GM19463 (cell line): ENCODE measurements around the gene KCTD13.
A peak's percentile ranks its signal among the peaks of the same experiment; 100 is the strongest.
"Not testable (repeated sequence)": the region's sequence is repeated elsewhere in the genome, so short reads cannot be mapped to it uniquely, and the experiment has no call there.

Source experiments
- ATAC-seq: cut with Tn5 transposase; IDR thresholded peaks from one replicate; pipeline ENCODE4 v1.9.1; 2021; ENCODE audit warnings: mild to moderate bottlenecking, moderate library complexity; ENCODE audit not compliant: unreplicated experiment

Gene KCTD13

DNA sequence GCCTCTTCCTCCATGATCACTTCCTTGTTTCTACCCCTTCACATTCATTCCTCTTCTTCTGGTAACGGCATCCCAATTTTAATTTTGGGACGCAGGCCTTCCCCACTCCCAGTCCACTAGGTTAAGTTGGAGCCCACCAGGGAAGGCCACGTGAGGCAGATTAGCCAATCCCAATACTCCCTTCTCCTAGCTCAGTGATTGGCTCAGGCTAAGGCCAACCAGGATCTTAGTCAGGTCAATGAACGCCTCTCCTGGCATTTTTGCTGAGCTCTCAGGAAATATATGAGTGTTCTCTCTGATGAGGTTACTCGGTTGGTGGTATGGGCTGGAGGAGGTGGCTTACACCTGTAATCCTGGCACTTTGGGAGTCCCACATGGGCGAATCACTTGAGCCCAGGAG is 42.0 kb downstream of the KCTD13 start:
- ATAC-seq: no peak

DNA sequence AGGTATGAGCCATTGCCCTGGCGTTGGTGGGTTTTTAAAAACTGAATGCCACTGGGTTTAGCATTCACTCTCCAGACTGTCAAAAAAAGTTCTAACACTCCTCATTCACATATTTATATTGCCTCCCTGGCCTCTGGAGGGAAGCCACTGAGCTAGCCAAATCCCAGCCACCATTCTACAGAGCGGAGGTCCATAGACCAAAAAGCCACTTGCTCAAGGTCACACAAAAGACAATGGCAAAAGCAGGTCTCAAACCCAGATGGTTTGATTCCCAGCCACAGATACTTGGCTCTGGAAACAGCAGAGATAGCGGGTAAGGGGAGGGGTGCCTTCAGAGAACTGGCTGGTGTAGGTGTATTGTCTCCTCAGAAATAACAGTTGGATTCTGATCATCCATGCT is 45.0 kb downstream of the KCTD13 start:
- no peak for ATAC-seq

DNA sequence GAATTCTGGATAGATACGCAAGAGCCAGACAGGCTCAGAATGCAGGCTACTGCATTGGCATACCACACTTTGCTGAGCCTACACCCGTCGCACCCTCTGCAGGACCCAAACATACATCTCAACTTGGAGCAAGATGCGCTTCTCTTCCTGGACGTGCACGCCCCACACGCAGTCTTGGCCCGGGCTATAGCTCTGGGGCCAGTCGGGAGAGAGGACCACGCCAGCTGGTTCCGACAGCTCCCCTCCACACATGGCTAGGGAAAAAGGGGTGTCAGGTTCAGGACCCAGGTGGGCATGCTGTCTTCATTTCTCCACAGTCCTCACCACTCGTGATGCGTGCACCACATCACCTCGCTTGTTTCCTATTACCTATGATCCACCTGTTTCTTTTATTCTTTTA is 47.9 kb downstream of the KCTD13 start:
- no peak for ATAC-seq

DNA sequence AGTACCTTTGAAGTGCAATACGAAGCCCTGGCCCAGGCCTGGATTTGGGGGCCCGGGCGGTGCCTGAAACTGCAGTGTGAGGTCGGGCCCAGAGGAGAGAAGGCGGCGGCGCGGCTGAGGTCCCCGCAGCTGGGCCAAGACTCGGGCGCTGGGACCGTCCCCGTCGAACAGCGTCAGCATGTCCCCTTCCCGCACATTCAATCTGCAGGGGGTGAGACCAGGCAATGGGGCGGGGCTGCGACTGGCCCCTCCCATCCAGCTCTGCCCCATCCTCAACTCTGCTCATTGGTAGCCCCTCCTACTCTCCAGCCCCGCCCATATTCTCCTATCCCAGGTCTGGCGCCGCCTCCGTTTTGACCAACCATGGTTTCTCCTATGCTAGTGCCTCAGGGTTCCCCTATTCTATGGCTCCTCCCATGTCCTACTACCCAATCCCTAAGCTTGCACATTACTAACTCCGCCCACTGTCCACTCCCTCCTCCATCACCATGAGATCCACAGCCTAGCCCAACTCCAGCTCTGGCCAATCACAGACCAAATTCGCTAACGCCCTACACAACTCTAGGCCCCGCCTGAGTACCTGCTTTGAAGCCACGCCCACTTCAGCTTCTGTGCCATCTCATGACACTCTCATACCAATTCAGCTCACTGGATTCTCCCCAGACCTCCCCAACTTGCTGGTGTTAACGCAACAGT is 48.6 kb downstream of the KCTD13 start:
- no peak for ATAC-seq

DNA sequence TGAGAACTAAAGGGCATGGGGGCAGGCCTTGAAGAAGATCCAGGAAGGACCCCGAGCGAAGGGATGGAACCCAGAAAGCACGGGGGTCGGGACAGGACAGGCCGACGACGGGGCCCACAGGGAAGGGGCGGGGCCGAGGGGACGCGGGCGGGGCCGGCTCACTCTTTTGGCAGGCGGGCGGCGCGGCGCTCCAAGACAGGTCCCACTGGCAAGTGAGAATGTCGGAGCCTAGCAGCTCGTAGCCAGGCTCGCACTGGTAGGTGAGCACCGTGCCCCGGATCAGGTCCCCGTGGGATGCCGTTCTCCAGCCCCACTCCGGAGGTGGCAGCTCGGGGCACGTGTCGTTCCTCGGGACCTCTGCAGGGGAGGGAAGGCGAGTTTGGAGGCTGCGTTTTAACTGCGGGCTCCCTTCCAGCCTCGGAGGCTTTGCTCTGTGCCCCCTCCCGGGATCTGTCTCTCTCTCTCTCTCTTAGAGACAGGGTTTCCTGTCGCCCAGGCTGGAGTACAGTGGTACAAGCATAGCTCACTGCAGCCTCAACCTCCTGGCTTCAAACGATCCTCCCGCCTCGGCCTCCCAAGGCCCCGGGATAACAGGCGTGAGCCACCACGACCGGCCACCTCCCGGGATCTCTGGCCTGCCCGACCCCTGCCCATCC is 49.3 kb downstream of the KCTD13 start:
- ATAC-seq: no peak

DNA sequence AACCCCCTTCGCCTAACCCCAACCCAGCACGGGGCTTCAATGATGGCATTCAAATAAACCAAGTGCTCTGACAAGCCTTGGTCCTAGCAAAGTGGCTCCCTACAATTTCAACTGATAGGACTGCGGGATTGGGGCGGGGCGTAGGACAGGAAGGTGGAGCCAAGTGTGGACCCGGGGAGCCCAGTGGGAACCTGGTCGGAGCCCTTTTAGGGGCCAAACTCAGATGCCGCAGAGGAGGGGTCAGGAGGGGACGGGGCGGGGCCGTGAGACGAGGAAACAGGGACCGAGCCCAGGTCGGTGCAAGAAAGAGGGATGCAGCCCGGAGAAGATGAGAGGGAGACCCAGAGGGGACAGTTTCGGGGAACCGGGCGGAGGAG is 49.8 kb downstream of the KCTD13 start:
- ATAC-seq: no peak

DNA sequence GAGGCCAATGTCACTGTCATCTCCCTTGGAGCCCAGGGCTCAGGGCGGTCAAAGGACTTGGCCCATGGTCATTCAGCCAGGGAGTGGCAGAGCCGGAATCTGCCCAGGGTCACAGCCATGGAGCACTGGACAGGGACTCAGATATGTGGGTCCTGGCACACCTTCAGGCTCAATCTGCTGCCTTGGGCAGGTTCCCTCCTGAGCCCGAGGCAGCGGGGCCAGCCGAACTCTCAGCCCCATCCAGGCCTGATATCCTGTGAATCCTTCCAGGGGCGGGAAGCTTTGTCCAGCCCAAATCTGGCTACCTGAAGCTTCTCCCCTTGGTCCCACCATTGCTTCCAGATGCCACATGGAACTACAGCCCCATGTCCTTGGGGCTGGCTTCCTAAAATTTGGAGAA is 50.8 kb downstream of the KCTD13 start:
- no peak for ATAC-seq

DNA sequence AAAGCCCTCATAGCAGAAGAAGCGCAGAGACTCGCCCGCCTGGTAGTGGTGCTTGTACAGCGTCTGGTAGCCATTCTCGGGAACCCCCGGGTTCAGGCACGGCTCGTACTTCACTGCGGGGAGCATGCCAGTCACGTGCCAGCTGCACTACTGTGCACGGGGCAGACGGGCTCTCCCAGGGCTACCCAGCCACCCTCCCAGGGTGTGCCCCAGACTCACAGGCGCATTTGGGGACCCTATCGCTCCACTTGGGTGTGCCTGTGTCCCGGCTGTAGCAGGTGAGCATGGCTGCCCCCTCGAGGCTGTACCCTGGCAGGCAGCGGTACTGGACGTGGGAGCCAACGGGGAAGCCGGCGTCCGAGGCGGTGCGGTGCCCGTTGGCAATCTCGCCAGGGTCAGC is 52.7 kb downstream of the KCTD13 start:
- ATAC-seq: no peak

DNA sequence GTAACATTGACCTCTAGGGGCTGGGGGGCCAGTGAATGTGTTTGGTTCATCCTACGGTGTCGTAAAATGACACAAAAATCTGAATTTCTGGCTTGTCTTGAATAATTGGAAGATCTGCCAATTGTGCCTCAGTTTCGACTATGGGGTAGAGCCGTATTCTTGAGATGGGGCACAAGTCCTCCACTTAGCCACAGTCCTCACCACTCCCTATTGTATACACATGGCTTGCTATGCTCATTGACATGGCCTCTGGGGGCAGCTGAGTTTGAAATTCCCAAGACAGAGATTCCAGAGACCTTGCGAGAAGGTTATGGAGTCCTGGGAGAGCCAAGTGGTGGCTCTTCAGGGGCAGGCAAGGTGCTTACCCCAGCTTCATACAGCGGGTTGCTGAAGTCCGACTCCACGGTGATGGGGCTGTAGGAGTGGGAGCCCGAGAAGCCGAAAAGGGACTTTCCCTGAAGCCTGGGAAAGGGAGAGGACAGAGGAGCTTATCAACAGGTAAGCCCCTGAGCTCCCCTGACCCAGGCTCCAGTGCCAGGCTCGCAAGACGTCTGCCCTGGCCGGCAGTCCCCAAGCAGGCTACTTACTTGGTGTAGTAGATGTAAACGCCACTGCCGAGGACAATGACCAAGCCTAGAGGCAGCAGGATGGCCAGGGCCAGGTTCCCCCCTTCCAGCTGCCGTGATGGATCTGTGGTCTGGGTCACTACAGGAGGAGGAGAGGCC is 54.0 kb downstream of the KCTD13 start:
- ATAC-seq: no peak

DNA sequence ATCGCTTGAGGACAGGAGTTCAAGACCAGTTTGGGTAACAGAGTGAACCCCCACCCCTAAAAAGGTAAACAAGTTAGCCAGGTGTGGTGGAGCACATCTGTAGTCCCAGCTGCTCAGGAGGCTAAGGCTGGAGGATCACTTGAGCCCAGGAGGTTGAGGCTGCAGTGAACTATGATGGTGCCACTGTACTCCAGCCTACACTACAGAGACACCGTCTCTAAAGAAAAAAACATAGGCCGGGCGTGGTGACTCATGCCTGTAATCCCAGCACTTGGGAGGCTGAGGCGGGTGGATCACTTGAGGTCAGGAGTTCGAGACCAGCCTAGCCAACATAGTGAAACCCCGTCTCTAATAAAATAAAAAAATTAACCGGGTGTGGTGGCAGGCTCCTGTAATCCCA is 57.0 kb downstream of the KCTD13 start:
- not testable (repeated sequence) for ATAC-seq

DNA sequence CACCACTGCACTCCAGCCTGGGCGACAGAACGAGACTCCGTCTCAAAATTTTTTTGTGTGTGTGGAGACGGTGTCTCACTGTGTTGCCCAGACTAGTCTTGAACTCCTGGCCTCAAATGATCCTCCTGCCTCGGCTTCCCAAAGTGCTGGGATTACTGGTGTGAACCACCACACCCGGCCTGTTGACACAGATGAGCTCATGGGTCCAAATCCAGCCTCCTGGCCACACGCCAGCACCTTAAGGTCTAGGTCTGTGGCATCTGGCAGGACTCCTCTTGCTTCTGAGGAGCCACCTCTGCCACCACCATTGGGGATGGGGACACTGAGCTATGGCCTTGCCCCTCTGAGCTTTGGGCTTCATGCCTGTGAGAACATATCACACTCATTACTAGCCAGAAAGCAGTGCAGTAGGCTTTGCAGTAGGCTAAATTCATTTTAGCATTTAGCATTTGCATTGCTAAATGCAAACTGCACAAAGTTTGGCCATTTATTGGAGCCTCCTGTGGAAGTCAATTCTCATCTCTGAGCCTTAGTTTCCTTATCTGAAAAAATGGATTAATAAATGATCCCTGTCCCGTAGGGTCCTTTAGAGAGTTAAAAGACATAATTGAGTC is 57.5 kb downstream of the KCTD13 start:
- ATAC-seq: no peak

DNA sequence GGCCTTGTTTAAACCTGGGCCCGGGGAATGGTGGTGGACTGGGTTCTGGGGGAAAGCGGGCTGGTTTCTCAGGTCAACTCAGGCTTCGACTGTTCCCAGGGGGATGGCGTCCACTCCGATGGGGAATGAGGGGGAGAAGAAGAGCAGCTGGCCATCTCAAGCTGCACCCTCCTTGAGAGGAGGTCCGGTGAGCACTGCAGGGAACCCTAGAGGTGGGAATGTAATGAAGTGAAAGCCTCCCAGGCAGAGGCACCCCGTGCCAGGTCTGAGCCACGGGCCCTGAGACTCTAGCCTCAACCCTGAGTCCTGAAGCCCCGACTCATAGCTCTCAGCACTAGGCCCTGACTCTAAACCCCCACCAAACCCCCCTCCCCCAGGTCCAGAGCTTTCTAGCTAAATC is 61.8 kb downstream of the KCTD13 start:
- no peak for ATAC-seq

DNA sequence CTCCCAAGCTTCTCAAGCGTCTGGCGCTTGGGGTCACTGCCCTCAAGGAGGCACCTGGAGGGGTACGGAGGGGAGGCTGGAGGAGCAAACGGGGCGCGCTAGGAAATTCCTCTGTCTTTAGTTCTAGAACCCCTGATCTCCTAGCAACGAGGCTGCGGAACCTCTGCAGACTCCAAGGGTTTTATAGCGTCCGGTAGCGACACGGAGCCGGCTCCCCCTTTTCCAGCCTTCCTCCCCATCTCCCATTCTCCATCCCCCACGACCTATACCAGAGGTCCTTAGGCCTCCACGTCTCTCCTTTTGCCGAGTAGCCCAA is 62.4 kb downstream of the KCTD13 start:
- ATAC-seq: no peak

DNA sequence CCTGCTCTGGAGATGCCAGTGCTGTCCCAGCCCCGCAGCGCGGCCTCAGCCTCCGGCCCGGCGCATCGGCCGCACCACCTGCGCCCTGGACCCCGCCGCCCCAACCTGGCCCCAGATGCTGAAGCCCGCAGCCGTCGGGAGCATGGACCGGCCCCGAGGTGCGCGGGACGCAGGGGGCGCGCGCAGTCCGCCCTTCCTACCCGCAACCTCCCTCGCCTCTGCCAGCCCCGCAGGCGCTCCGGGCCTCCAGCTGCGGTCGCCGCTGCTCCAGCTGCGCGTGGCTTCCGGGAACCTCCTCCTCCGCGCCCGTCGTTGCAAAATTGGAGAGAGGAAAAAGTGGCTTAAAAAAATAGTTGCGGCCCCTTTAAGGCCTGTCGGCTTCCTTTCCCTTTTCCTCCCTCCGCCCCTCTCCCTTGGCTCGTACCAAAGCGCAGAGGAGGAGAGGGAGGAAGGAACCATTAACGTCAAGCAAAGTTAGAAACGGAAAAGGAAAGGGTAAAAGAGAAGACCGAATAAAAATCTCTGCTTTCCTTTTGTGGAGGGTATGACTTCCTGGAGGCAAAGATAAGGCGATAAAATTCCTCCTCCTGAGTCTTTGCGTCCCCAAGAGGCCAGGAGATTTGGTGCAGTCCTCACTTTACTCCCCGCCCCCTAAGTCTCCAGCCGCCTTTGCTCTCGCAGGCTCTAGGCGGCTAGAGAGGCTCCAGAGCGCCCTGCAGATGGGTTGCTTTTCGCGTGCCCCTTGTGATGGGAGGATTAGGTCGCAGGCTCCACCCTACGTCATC is 63.0 kb downstream of the KCTD13 start, which contains the start of gene CDIPT:
Gene CDIPT, minus strand, starts transcription at position 343 of the 785 bp plus-strand sequence. CDS start 369 bp downstream, outside the sequence.
- ATAC-seq: peak; percentile 98

DNA sequence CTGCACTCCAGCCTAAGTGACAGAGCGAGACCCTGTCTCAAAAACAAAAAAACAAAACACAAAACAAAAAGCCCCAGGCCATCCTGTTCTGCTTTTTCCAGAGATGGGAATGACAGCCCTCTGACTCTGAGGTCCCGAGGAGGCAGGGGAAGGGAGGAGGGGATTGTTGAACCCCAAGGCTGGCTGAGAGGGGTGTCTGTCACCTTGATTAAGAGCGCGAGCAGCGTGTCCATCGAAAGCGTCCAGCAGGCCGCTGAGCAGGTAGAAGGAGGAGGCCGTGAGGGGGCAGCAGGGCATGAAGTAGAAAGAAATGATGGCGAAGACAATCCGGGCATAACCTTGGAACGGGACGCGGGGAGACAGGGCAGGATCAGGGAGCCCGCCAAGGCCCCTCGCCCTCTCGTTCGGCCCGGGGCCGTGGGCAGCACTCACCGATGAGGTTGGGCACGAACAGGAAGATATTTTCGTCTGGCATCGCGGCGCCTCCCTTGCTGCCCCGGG is 63.6 kb downstream of the KCTD13 start:
- ATAC-seq: no peak

DNA sequence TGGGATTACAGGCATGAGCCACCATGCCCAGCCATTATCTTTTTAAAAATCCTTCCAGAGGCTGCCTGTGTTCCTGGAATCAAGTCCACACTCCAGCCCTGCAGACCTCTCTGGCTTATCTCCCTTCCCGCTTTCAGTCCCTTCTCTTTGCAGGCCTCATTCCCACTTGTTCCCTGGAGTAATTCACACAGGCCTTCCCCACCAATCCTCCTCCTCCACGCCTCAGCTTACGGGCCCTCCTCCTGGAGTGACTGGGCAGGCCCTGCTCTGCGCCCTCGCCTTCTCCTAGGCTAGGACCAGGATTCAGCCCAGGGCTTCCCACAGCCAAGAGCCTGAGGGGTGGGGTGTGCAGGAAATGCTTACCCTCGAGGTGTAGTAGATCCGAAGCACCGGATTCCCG is 65.8 kb downstream of the KCTD13 start:
- ATAC-seq: no peak

DNA sequence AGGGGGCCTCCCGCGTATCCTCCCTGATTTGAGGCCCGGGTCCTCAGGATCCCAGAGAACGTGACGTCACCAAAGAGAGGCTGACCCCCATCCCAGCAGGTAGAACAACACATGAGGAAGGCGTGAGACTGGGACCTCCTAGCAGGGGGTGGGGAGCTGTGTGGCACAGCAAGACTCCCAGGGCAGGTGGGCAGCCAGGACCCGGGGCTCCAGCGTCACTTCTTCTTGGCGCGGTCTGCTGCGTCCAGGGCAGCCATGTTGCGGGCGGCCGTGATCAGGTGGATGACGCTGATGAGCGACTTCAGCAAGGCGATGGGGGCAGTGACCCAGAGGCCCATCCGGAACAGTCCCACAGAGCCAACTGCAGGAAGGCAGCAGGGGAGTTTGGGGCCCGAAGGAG is 67.1 kb downstream of the KCTD13 start:
- no peak for ATAC-seq

DNA sequence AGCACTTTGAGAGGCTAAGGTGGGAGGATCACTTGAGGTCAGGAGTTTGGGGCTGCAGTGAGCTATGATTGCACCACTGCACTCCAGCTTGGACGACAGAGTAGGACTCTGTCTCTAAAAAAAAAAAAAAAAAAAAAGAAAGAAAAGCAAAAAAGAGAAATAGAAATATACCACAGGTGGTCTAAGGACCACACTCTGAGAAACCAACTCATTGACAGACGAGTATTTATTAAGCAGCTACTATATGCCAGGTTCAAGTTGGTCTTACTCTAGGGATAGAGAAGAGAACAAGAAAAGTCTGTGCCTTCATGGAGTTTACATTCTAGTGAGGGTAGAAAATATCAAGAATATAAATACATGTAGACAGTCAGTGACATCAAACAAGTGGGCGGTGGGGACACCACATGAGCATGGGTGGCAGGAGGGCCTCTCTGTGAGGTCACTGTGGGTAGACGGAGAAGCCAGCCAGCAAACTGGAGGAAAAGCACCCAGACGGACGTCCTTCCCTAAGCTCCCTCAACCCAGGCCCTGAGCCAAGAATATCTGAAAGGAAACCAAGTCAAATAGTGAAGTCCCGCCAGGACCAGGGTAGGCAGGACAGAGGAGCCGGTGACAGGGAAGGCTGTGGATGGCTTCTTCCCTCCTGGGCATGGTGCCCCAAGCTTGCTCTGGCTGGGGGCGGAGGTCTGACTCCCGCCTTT is 67.7 kb downstream of the KCTD13 start:
- no peak for ATAC-seq

DNA sequence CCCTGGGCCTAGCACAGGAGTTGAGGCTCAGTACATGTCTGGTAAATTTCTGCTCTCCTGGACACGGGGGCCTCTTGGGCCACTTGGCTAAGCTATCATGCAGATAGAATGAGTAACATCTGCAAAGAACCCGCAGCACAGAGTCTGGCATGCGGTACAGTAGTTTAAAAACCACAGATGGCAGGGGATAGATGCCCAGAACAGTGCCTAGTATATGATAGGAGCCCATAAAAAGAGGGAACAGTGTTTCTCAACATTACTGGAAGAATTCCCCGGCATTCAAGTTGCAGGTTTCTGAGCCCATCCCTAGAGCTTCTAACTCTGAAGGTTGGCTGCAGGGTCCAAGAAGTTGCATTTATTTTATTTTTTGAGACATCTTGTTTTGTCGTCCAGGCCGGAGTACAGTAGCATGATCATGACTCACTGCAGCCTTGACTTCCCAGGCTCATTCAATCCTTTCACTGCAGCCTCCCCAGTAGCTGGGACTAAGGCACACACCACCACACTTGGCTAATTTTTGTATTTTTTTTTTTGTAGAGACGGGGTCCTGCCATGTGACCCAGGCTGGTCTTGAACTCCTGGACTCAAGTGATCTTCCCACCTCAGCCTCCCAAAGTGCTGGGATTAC is 68.8 kb downstream of the KCTD13 start:
- ATAC-seq: no peak
